GM18873 (cell line): ENCODE results near the gene ST7L.
"Not testable (repeated sequence)": the region's sequence is repeated elsewhere in the genome, so short reads cannot be mapped to it uniquely, and the experiment has no call there.

Experiments used
- ATAC-seq: cut with Tn5 transposase; IDR thresholded peaks from one replicate; pipeline ENCODE4 v1.9.1; 2021; ENCODE audit warnings: mild to moderate bottlenecking, moderate library complexity, moderate number of reproducible peaks; ENCODE audit not compliant: unreplicated experiment, low FRiP score

Gene ST7L

DNA sequence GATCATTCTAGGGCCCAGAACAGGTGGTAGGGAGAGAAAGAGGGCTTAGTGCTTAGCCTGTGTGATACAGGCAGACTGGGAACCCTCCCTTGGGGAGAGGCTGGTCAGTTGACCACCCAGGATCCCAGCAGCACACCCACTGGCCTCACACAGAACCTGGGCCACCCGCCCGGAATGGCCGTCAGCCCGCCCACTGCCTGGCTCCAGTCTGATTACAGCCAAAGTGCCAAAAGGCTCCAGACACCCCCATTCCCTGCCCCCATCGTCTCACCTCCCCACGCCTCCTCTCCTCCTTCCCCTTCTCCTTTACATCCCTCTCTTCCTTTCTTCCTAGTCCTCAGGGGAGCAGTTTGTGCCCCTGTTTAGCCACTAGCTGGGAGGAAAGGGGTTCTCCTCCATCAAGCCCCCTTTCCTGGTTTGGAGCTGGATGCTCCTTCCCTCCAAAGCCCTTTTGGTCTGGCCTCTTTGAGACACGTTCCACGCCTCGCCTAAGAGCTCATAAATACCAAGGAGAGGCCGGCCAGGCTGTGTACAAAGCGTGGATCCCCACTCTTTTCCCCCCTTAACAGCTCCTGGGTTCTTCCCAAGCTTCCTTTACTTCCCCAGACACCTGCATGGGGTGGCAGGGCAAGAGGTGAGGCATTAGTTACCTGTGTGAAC is 114.8 kb downstream of the ST7L start:
- ATAC-seq, result no peak

DNA sequence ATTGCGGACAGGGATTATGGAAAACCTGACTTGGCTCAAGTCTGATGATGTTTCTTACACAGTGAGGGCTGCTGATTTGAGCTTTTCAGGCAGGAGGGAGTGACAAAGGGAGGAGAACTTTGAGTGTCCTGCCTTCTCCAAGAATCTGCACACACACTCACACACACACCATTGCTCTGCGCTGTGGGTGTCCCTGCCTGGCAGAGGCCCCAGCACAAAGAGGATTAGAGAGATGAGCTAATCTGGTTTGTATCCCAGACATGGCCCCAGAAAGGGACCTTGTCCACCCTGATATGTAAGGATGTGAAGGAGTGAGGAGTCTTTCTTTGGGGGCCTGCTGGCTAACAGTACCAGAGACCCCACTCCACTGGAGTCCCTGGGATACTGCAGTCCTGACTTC is 116.1 kb downstream of the ST7L start:
- ATAC-seq, result no peak

DNA sequence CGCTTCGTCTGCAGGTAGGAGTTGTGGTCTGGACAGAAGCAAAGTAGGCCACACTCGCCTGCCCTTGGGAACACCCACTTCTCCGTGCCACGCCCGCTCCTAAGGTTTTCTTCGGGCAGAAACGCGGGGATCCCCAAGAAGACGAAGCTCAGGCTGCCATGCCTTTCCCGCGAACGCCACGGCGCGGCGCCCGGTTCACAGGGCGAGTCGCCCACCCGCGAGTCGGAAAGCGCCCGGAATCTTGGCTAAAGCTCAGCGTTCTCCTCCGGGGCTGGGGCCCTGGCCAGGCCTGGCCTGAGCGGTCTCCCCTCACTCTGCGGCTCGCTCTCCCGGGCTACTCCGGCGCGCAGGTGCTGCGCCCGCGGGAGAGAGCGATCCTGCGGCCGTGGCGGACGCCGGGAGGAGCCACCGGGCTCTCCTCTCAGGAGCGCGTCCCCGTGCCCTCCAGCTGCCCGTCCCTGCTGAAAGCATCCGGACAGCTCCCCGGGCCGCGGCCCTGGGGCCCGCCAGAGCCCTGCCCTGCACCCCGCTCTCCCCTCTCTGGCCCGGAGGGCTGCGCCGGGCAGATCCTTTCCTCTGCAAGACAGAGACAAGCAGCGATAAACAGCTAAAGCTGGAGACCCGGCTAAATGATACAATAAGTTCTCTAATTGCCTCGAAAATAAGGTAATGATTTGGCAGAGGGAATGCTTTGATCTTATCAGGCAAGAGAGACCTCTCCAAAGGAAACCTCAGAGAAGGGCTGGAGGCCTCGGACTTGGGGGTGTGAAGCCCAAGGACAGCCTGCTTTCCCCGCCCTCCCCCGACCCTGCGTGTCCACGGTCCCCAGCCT is 116.9 kb downstream of the ST7L start:
- ATAC-seq, result no peak

DNA sequence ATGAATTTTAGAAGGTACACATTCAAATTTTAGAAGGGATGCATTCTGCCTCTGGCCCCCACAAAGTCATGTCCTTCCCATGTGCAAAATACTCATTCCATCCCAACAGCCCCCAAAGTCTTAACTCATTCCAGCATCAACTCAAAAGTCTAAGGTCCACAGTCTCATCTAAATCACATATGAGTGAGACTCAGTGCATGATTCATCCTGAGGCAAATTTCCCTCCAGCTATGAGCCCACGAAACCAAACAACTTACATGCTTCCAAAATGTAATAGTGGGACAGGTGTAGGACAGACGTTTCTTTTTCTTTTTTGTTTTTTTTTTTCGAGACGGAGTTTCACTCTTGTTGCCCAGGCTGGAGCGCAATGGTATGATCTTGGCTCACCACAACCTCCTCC is 122.7 kb downstream of the ST7L start:
- ATAC-seq, result no peak

DNA sequence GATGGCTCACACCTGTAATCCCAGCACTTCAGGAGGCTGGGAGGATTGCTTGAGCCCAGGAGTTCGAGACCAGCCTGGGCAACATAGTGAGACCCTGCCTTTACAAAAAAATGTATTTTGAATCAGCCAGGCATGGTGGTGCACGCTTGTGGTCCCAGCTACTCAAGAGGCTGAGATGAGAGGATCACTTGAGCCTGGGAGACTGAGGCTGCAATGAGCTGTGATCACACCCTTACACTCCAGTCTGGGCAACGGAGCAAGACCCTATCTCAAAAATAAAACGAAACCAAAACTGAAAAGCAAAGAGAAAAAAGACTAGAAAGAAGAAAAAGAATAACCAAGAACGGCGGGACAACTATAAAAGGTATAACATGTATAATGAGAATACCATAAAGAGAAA is 125.6 kb downstream of the ST7L start:
- ATAC-seq, result no peak

DNA sequence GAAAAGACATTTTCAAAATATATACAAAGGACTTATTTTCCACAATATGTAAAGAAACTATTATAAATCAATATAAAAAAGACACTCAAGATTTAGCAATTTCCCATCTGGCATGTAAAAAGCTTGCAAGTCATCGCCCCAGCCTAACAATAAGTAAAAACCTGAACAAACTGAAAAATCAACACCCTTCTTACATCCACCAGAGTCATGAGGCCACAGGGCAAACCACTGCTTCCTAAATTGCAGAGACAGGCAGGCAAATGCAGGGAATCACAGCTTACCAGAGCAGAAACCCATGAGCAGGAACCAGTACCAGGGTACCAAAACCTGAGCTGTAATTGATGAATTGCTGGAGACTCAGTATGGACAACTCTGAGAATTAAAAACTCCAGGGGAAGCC is 126.9 kb downstream of the ST7L start:
- no peak for ATAC-seq

DNA sequence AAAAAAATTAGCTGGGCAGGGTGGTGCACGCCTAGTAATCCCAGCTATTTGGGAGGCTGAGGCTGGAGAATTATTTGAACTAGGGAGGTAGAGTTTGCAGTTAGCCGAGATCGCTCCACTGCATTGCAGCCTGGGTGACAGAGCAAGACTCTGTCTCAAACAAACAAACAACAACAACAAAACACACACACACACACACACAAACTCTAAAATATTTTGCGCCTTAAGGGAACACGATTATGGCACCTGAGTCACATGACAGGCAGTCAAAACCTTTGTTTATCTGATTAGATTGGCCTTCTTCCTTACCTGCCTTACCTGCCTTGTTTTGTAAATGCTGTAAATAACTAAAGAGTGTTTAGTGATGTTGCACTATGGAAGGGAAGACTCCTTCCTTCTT is 130.8 kb downstream of the ST7L start:
- no peak for ATAC-seq

DNA sequence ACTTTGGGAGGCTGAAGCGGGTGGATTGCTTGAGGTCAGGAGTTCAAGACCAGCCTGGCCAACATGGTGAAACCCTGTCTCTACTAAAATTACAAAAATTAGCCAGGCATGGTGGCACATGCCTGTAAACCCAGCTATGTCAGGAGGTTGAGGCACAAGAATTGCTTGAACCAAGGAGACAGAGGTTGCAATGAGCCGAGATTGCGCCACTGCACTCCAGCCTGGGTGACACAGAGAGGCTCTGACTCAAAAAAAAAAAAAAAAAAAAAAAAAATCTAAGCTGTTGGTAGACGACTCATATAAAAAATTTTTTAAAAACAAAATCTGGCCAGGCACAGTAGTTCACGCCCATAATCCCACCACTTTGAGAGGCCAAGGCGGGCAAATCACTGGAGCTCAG is 131.3 kb downstream of the ST7L start:
- not testable (repeated sequence) for ATAC-seq

DNA sequence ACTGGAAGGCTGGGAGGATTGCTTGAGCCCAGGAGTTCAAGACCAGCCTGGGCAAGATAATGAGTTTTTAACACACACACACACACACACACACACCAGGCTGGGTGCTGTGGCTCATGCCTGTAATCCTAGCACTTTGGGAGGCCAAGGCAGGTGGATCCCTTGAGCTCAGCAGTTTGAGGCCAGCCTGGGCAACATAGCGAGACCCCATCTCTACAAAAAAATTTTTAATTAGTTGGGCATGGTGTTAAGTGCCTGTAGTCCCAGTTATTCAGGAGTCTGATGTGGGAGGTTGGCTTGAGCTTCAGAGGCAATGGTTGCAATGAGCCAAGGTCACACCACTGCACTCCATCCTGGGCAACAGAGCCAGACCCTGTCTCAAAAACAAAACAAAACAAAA is 132.9 kb downstream of the ST7L start:
- ATAC-seq, result not testable (repeated sequence)

DNA sequence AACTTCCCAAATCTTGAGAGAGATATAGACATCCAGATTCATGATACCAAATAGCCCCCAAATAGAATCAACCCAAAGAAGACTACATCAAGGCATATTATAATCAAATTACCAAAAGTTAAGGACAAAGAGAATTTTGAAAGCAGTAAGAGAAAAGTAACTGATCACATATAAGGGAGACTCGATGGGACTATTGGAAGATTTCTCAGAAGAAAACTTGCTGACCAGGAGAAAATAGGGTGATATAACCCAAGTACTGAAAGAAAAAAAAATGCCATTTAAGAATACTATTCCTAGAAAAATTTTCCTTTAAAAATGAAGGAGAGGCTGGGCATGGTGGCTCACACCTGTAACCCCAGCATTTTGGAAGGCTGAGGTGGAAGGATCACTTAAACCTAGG is 140.6 kb downstream of the ST7L start:
- no peak for ATAC-seq

DNA sequence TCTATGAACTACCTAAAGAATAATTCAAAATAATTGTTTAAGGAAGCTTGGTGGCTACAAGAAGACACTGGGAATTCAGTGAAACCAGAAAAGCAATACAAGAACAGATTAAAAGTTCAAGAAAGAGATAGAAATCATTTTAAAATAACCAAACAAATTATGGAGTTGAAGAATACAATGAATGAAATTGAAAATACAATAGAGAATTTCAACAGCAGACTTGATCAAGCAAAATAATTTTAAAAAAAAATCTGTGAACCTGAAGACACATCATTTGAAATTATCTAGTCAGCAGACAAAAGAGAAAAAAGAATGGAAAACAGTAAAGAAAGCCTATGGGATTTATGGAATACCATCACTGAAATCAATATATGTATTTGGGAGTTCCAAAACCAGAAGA is 141.4 kb downstream of the ST7L start:
- ATAC-seq, result no peak
